IMR-90 (cell line): ENCODE data around the gene DIAPH1. TPM values are rescaled to one million over a fixed set of nuclear protein-coding genes. Genes with fewer than 3 reads are reported as not detected.

Experiments used
- ATAC-seq: fragments of 200-7000 bp; cut with Tn5 transposase; 2 replicates; pipeline ENCODE4 v1.9.1; 2020; ENCODE audit warnings: low read depth, mild to moderate bottlenecking, moderate library complexity
- BruUV-seq: library from RNA; stranded (reverse); fragments of 400-500 nt; replicated peaks from 2 replicates; lab custom pipeline; 2021; lab: Mats Ljungman, UMichigan
- CTCF ChIA-PET: fragments of 300-600 bp; formaldehyde crosslinking; extraction: SDS; loops from one replicate; lab custom pipeline; 2021; ENCODE audit warnings: antibody characterized with exemption; lab: Yijun Ruan, JAX
- POLR2A ChIA-PET: fragments of 300-600 bp; sonication (Branson Sonifier 250); formaldehyde crosslinking; loops from one replicate; lab custom pipeline; 2022; ENCODE audit warnings: antibody characterized with exemption; ENCODE audit not compliant: unreplicated experiment; lab: Charles Lee
- DNase-seq: peaks from one replicate; pipeline ENCODE4 v3.0.0; 2013
- H2AFZ ChIP-seq: replicated peaks from 2 replicates; pipeline ENCODE3; 2013; ENCODE audit warnings: low read length, mild to moderate bottlenecking; ENCODE audit not compliant: poor library complexity
- H2AK5ac ChIP-seq: 2 replicates; pipeline ENCODE4 v1.6.1; 2013; ENCODE audit warnings: low read depth, low read length, inconsistent platforms
- H2AK9ac ChIP-seq: replicated peaks from 2 replicates; pipeline ENCODE3; 2013; ENCODE audit warnings: mild to moderate bottlenecking, low read depth, low read length, moderate library complexity; ENCODE audit not compliant: poor library complexity
- H2BK120ac ChIP-seq: 2 replicates; pipeline ENCODE4 v1.6.1; 2013; ENCODE audit warnings: low read depth, low read length, inconsistent platforms
- H2BK15ac ChIP-seq: 3 replicates; pipeline ENCODE4 v1.6.1; 2013; ENCODE audit warnings: low read depth, low read length, inconsistent platforms
- H2BK20ac ChIP-seq: 2 replicates; pipeline ENCODE4 v1.6.1; 2013; ENCODE audit warnings: low read depth, mild to moderate bottlenecking, inconsistent platforms, low read length, moderate library complexity
- H2BK5ac ChIP-seq: 2 replicates; pipeline ENCODE4 v1.6.1; 2013; ENCODE audit warnings: mild to moderate bottlenecking, low read depth, low read length, inconsistent platforms; ENCODE audit not compliant: poor library complexity, severe bottlenecking
- H3K14ac ChIP-seq: replicated peaks from 2 replicates; pipeline ENCODE4 v1.6.1; 2013; ENCODE audit warnings: low read depth, low read length, inconsistent platforms
- H3K18ac ChIP-seq: 2 replicates; pipeline ENCODE4 v1.6.1; 2013; ENCODE audit warnings: low read depth, low read length, control low read depth
- H3K23ac ChIP-seq: 2 replicates; pipeline ENCODE4 v1.6.1; 2013; ENCODE audit warnings: low read depth, low read length, inconsistent platforms
- H3K27ac ChIP-seq: 2 replicates; pipeline ENCODE4 v1.5.1; 2013; ENCODE audit warnings: mild to moderate bottlenecking, control low read depth, low read length; ENCODE audit not compliant: insufficient read depth
- H3K27me3 ChIP-seq: 2 replicates; pipeline ENCODE4 v1.6.1; 2013; ENCODE audit warnings: low read length; ENCODE audit not compliant: control insufficient read depth, insufficient read depth
- H3K36me3 ChIP-seq: 2 replicates; pipeline ENCODE4 v1.6.1; 2013; ENCODE audit warnings: low read length, mixed read lengths; ENCODE audit not compliant: control insufficient read depth, insufficient read depth
- H3K4ac ChIP-seq: 2 replicates; pipeline ENCODE4 v1.6.1; 2013; ENCODE audit warnings: low read depth, low read length, inconsistent platforms
- H3K4me1 ChIP-seq: 2 replicates; pipeline ENCODE4 v1.6.1; 2013; ENCODE audit warnings: low read length, mixed read lengths; ENCODE audit not compliant: control insufficient read depth, insufficient read depth
- H3K4me2 ChIP-seq: 2 replicates; pipeline ENCODE4 v1.6.1; 2013; ENCODE audit warnings: low read depth, mild to moderate bottlenecking, control low read depth, low read length, moderate library complexity
- H3K4me3 ChIP-seq: 2 replicates; pipeline ENCODE4 v1.5.1; 2013; ENCODE audit warnings: low read depth, mild to moderate bottlenecking, control low read depth, low read length, moderate library complexity; ENCODE audit not compliant: insufficient read depth
- H3K56ac ChIP-seq: 2 replicates; pipeline ENCODE4 v1.6.1; 2013; ENCODE audit warnings: low read length, inconsistent platforms; ENCODE audit not compliant: insufficient read depth; ENCODE audit errors: extremely low read depth
- H3K79me1 ChIP-seq, 2 experiments: 2 replicates each; pipeline ENCODE4 v1.6.1; 2013; ENCODE audit warnings: low read length in 2 of 2, inconsistent platforms in 1 of 2, low read depth in 1 of 2
- H3K9ac ChIP-seq: 2 replicates; pipeline ENCODE4 v1.6.1; 2013; ENCODE audit warnings: low read depth, low read length, control low read depth
- H3K9me1 ChIP-seq: 2 replicates; pipeline ENCODE4 v1.6.1; 2013; ENCODE audit warnings: low read length, inconsistent platforms; ENCODE audit not compliant: insufficient read depth
- H3K9me3 ChIP-seq: 2 replicates; pipeline ENCODE4 v1.6.1; 2013; ENCODE audit warnings: low read length; ENCODE audit not compliant: control insufficient read depth, insufficient read depth
- H4K20me1 ChIP-seq: 2 replicates; pipeline ENCODE4 v1.6.1; 2013; ENCODE audit warnings: low read length, inconsistent platforms; ENCODE audit not compliant: insufficient read depth
- H4K5ac ChIP-seq: 2 replicates; pipeline ENCODE4 v1.6.1; 2013; ENCODE audit warnings: mild to moderate bottlenecking, low read depth, low read length, control low read depth
- H4K8ac ChIP-seq, 2 experiments: 2 replicates each; pipeline ENCODE4 v1.6.1; 2013; ENCODE audit warnings: low read depth in 2 of 2, low read length in 2 of 2, control low read depth in 1 of 2, inconsistent platforms in 1 of 2
- H4K91ac ChIP-seq: 2 replicates; pipeline ENCODE4 v1.6.1; 2013; ENCODE audit warnings: low read depth, low read length, inconsistent platforms; ENCODE audit not compliant: insufficient read depth
- BHLHE40 ChIP-seq: fragments of 150-350 bp; IDR thresholded peaks from 2 replicates; pipeline ENCODE4 v1.6.1; 2016; ENCODE audit warnings: mild to moderate bottlenecking, low read depth, low read length
- CEBPB ChIP-seq: IDR thresholded peaks from 2 replicates; pipeline ENCODE4 v1.6.1; 2012; ENCODE audit warnings: low read depth, low read length, improper control_type of control experiment
- CHD1 ChIP-seq: IDR thresholded peaks from 2 replicates; pipeline ENCODE4 v1.6.1; 2012; ENCODE audit warnings: low read depth, low read length, improper control_type of control experiment
- CTCF ChIP-seq: conservative IDR thresholded peaks from 2 replicates; pipeline ENCODE4 v1.5.1; 2012; ENCODE audit warnings: mild to moderate bottlenecking, low read depth, low read length, improper control_type of control experiment
- ELK1 ChIP-seq: fragments of 150-350 bp; IDR thresholded peaks from 2 replicates; pipeline ENCODE4 v1.6.1; 2016; ENCODE audit warnings: low read depth, mild to moderate bottlenecking, low read length, moderate library complexity, borderline replicate concordance
- FOS ChIP-seq: fragments of 150-350 bp; IDR thresholded peaks from 2 replicates; pipeline ENCODE4 v1.6.1; 2016; ENCODE audit warnings: low read depth, low read length
- MAFK ChIP-seq: IDR thresholded peaks from 2 replicates; pipeline ENCODE4 v1.6.1; 2012; ENCODE audit warnings: low read depth, low read length, improper control_type of control experiment
- MAZ ChIP-seq: IDR thresholded peaks from 2 replicates; pipeline ENCODE4 v1.6.1; 2012; ENCODE audit warnings: low read depth, mild to moderate bottlenecking, low read length, improper control_type of control experiment, moderate library complexity, borderline replicate concordance
- MXI1 ChIP-seq: IDR thresholded peaks from 2 replicates; pipeline ENCODE4 v1.6.1; 2012; ENCODE audit warnings: low read depth, mild to moderate bottlenecking, low read length, moderate library complexity, borderline replicate concordance
- NFE2L2 ChIP-seq: fragments of 150-350 bp; IDR thresholded peaks from 2 replicates; pipeline ENCODE4 v1.6.1; 2016; ENCODE audit warnings: low read depth, mild to moderate bottlenecking, low read length
- POLR2A ChIP-seq: IDR thresholded peaks from 2 replicates; pipeline ENCODE4 v1.6.1; 2012; ENCODE audit warnings: mild to moderate bottlenecking, low read depth, low read length
- RAD21 ChIP-seq: IDR thresholded peaks from 2 replicates; pipeline ENCODE4 v1.6.1; 2012; ENCODE audit warnings: low read length, improper control_type of control experiment
- RCOR1 ChIP-seq: IDR thresholded peaks from 2 replicates; pipeline ENCODE4 v1.6.1; 2012; ENCODE audit warnings: mild to moderate bottlenecking, low read length, improper control_type of control experiment; ENCODE audit not compliant: insufficient replicate concordance
- SMC3 ChIP-seq: fragments of 150-350 bp; IDR thresholded peaks from 2 replicates; pipeline ENCODE4 v1.6.1; 2016; ENCODE audit warnings: low read depth, mild to moderate bottlenecking, antibody characterized with exemption, low read length, moderate library complexity
- USF2 ChIP-seq: fragments of 150-350 bp; IDR thresholded peaks from 2 replicates; pipeline ENCODE4 v1.6.1; 2017; ENCODE audit warnings: mild to moderate bottlenecking, antibody characterized with exemption, low read length, low read depth
- WGBS, 2 experiments: methylation state at CpG; one replicate each; pipeline versions ENCODE4 v1.1.5 to v1.1.7; 2013; ENCODE audit warnings: missing lambda C conversion rate in 2 of 2; ENCODE audit not compliant: insufficient read length in 1 of 2; ENCODE audit errors: extremely low coverage in 2 of 2; 5-methylcytosine and 5-hydroxymethylcytosine counted together
- dilution Hi-C: fragments of 300-500 bp; cut with HindIII; formaldehyde crosslinking; loops from one replicate; pipeline ENCODE4 v1.14.3; 2018; ENCODE audit warnings: low sequenced_read_pairs; ENCODE audit not compliant: unreplicated experiment
- in situ Hi-C: fragments of 300-500 bp; cut with MboI; formaldehyde crosslinking; loops from 3 replicates; pipeline ENCODE4 v1.14.3; 2019; ENCODE audit warnings: low sequenced_read_pairs, inconsistent platforms, mixed read lengths
- intact Hi-C: fragments of 100-400 bp; cut with micrococcal nuclease; formaldehyde crosslinking; loops from 2 replicates; pipeline ENCODE4 v1.10.0; 2022
- polyA plus RNA-seq, 3 experiments: library from polyadenylated mRNA; depleted of rRNA; stranded (reverse); fragments of >200 nt; gene quantifications; 2 replicates each; pipeline ENCODE4 v1.2.3, GENCODE V29; 2012; ENCODE audit warnings: low replicate concordance in 1 of 3
- total RNA-seq: library from RNA; depleted of rRNA; stranded (reverse); fragments of >200 nt; gene quantifications from 2 replicates; pipeline ENCODE4 v1.2.3, GENCODE V29; 2012

DIAPH1 gene
- total and polyA plus RNA-seq, 2 of the 4 experiments (the other 2 are of a cell fraction): 12.0 to 37.4 TPM

- in situ Hi-C loops (loop anchor here (5.0 kb wide), 1 partner anchor 47 kb away; the partner anchor contains the start of gene PCDHGC3), intact Hi-C loops (loop anchor here (1.0 to 2.0 kb wide), 5 partner anchors 33 to 111 kb away; partner anchors contain the start of genes PCDHGA12, PCDHGB7 and PCDHGC3), dilution Hi-C loops (no loop called here)
- peak overlapping the region; percentile 49 for H3K4ac ChIP-seq
- no peak overlapping the region for H3K9ac ChIP-seq
- H2AK5ac ChIP-seq: peak overlapping the region; percentile 53; the same call in 1 of the 2 replicates
- H3K4me2 ChIP-seq: no peak overlapping the region; the same call in 1 of the 2 replicates
- H4K20me1 ChIP-seq: no peaks in the 10 kb centered on the region
- ChIA-PET CTCF (interaction anchor here (0.6 to 3.8 kb wide), 16 partner anchors 10 to 204 kb away, joined by 3 to 24 read pairs (median 5); partner anchors contain the start of genes PCDHGA10, PCDHGA11, PCDHGB7 and PCDHGC5), POLR2A (no interaction called here)
- peak overlapping the region; percentile 9; the same call in 1 of the 3 replicates for H2BK15ac ChIP-seq
- peaks cover 3 to 29% of the 10 kb centered on the region in 2 experiments; a peak in 3 of 4 replicates for H3K79me1 ChIP-seq
- H3K36me3 ChIP-seq: no peaks in the 10 kb centered on the region; the same call in none of the 2 replicates
- 0 out of 2 replicates have a peak overlapping the region, but pooled peaks have one; percentile 19 for H4K5ac ChIP-seq
- DNase-seq: no peak
- no peaks in the 10 kb centered on the region for H3K27me3 ChIP-seq
- no peak overlapping the region for H2BK5ac ChIP-seq
- peaks cover 14% of the 10 kb centered on the region for H3K9me1 ChIP-seq
- H3K18ac ChIP-seq: no peak overlapping the region; the same call in 1 of the 2 replicates
- H4K8ac ChIP-seq: peak overlapping the region in 1 of 2 experiments; percentile 47; a peak in 1 of 4 replicates
- ATAC-seq: no peak
- peaks cover 32% of the 10 kb centered on the region for H3K4me1 ChIP-seq
- no peak overlapping the region for H2AK9ac ChIP-seq
- BruUV-seq: no TSS peak
- peak overlapping the region; percentile 10; the same call in 1 of the 2 replicates for H3K14ac ChIP-seq
- no peak overlapping the region for H3K56ac ChIP-seq
- H3K27ac ChIP-seq: peak overlapping the region; percentile 19; the same call in 1 of the 2 replicates
- H3K9me3 ChIP-seq: no peaks in the 10 kb centered on the region
- H2BK120ac ChIP-seq: peak overlapping the region; percentile 17
- H3K4me3 ChIP-seq: no peak overlapping the region
- H2BK20ac ChIP-seq: peak overlapping the region; percentile 18; the same call in 1 of the 2 replicates
- H4K91ac ChIP-seq: peak overlapping the region; percentile 23; the same call in 1 of the 2 replicates
- H2AFZ ChIP-seq: no peak overlapping the region
- H3K23ac ChIP-seq: no peak overlapping the region
- WGBS, 2 experiments: no CpG with 5 or more reads among the region's 8 CpGs
- TF ChIP-seq POLR2A: no peak
- TF ChIP-seq MXI1: no peak
- TF ChIP-seq FOS: no peak
- no peak for TF ChIP-seq RAD21
- no peak for TF ChIP-seq ELK1
- no peak for TF ChIP-seq CTCF
- no peak for TF ChIP-seq CHD1
- no peak for TF ChIP-seq SMC3
- TF ChIP-seq RCOR1: no peak
- no peak for TF ChIP-seq MAFK
- TF ChIP-seq BHLHE40: no peak
- no peak for TF ChIP-seq MAZ
- TF ChIP-seq USF2: no peak
- no peak for TF ChIP-seq CEBPB
- TF ChIP-seq NFE2L2: no peak
Measured at GRCh38 chr5:141523991-141524390, 94.8 kb downstream of the DIAPH1 start.
